BE2C (cell line): ENCODE measurements around the gene CNGB1.

Experiments
- DNase-seq: peaks from one replicate; pipeline ENCODE4 v3.0.0-alpha.2; 2020
- H3K27me3 ChIP-seq: fragments of 250-450 bp; sonication (Bioruptor Pico); 2 replicates; pipeline ENCODE4 v1.5.1; 2020; ENCODE audit warnings: mild to moderate bottlenecking
- H3K36me3 ChIP-seq: fragments of 250-450 bp; sonication (Bioruptor Pico); 2 replicates; pipeline ENCODE4 v1.5.1; 2020; ENCODE audit warnings: mild to moderate bottlenecking
- H3K4me1 ChIP-seq: fragments of 250-450 bp; sonication (Bioruptor Pico); 2 replicates; pipeline ENCODE4 v1.5.1; 2020
- H3K4me3 ChIP-seq: 2 replicates; pipeline ENCODE4 v1.5.1; 2011; ENCODE audit warnings: low read depth, low read length
- H3K9me3 ChIP-seq: fragments of 250-450 bp; sonication (Bioruptor Pico); 2 replicates; pipeline ENCODE4 v1.5.1; 2020
- CTCF ChIP-seq: IDR thresholded peaks from 2 replicates; pipeline ENCODE4 v1.5.1; 2012; ENCODE audit warnings: mild to moderate bottlenecking, low read depth, low read length

The CNGB1 gene

GRCh38 chr16:57834936-57835335 is 136.0 kb downstream of the CNGB1 start:
- Histone ChIP-seq H3K4me1 (no peaks in the 10 kb centered on the region), H3K4me3 (no peak overlapping the region), H3K36me3 (no peaks in the 10 kb centered on the region), H3K27me3 (no peaks in the 10 kb centered on the region), H3K9me3 (no peaks in the 10 kb centered on the region)
- TF ChIP-seq CTCF, result no peak
- DNase-seq, result no peak
